MM.1S (cell line): ENCODE data around the gene ARFRP1.

Source experiments
- DNase-seq: peaks from one replicate; pipeline ENCODE4 v3.0.0-alpha.2; 2015
- H2AFZ ChIP-seq: fragments of 300-600 bp; sonication (generic); 2 replicates; pipeline ENCODE4 v1.6.0; 2016; ENCODE audit warnings: antibody characterized with exemption, low read length
- H3F3A ChIP-seq: fragments of 300-600 bp; sonication (generic); 2 replicates; pipeline ENCODE4 v1.6.1; 2016; ENCODE audit warnings: mild to moderate bottlenecking, antibody characterized with exemption, low read length, moderate library complexity, mixed read lengths; ENCODE audit not compliant: insufficient read depth
- H3K27ac ChIP-seq: fragments of 300-600 bp; sonication (generic); 2 replicates; pipeline ENCODE4 v1.5.1; 2016; ENCODE audit warnings: mild to moderate bottlenecking, low read length
- H3K27me3 ChIP-seq: fragments of 300-600 bp; sonication (generic); replicated peaks from 2 replicates; pipeline ENCODE4 v1.6.0; 2016; ENCODE audit warnings: low read length; ENCODE audit not compliant: insufficient read depth
- H3K36me3 ChIP-seq: fragments of 300-600 bp; sonication (generic); replicated peaks from 2 replicates; pipeline ENCODE4 v1.6.1; 2016; ENCODE audit warnings: mild to moderate bottlenecking, low read length, mixed read lengths; ENCODE audit not compliant: insufficient read depth
- H3K4me1 ChIP-seq: fragments of 300-600 bp; sonication (generic); 2 replicates; pipeline ENCODE4 v1.6.1; 2016; ENCODE audit warnings: low read length, mixed read lengths
- H3K4me2 ChIP-seq: fragments of 300-600 bp; sonication (generic); 2 replicates; pipeline ENCODE4 v1.6.0; 2016; ENCODE audit warnings: low read depth, low read length
- H3K4me3 ChIP-seq: fragments of 300-600 bp; sonication (generic); 2 replicates; pipeline ENCODE4 v1.5.1; 2016; ENCODE audit warnings: low read length, mixed read lengths
- H3K79me2 ChIP-seq: fragments of 300-600 bp; sonication (generic); 2 replicates; pipeline ENCODE4 v1.6.1; 2016; ENCODE audit warnings: mixed run types, low read length, mixed read lengths
- H3K9ac ChIP-seq: fragments of 300-600 bp; sonication (generic); 2 replicates; pipeline ENCODE4 v1.6.1; 2016; ENCODE audit warnings: low read length, mixed read lengths
- H3K9me2 ChIP-seq: fragments of 300-600 bp; sonication (generic); replicated peaks from 2 replicates; pipeline ENCODE4 v1.6.1; 2016; ENCODE audit warnings: mild to moderate bottlenecking, low read length, mixed read lengths; ENCODE audit not compliant: insufficient read depth
- H3K9me3 ChIP-seq: fragments of 300-600 bp; sonication (generic); replicated peaks from 2 replicates; pipeline ENCODE4 v1.6.1; 2016; ENCODE audit warnings: mild to moderate bottlenecking, low read length, mixed read lengths; ENCODE audit not compliant: insufficient read depth
- H4K20me1 ChIP-seq: fragments of 300-600 bp; sonication (generic); 2 replicates; pipeline ENCODE4 v1.6.1; 2016; ENCODE audit warnings: mild to moderate bottlenecking, low read length, moderate library complexity, mixed read lengths; ENCODE audit not compliant: insufficient read depth
- EZH2 ChIP-seq: fragments of 300-600 bp; sonication (generic); optimal IDR thresholded peaks from 2 replicates; pipeline ENCODE3; 2017; ENCODE audit warnings: low read depth, mild to moderate bottlenecking, antibody characterized with exemption, low read length, mixed read lengths
- EZH2phosphoT487 ChIP-seq: fragments of 300-600 bp; sonication (generic); IDR thresholded peaks from 2 replicates; pipeline ENCODE4 v1.6.1; 2018; ENCODE audit warnings: antibody characterized with exemption, low read length
- TF ChIP-seq, protein P1 (sequence below): fragments of 300-600 bp; sonication (generic); IDR thresholded peaks from 2 replicates; pipeline ENCODE4 v1.5.1; 2016; ENCODE audit warnings: antibody characterized with exemption, low read length, mixed read lengths

Gene ARFRP1

DNA sequence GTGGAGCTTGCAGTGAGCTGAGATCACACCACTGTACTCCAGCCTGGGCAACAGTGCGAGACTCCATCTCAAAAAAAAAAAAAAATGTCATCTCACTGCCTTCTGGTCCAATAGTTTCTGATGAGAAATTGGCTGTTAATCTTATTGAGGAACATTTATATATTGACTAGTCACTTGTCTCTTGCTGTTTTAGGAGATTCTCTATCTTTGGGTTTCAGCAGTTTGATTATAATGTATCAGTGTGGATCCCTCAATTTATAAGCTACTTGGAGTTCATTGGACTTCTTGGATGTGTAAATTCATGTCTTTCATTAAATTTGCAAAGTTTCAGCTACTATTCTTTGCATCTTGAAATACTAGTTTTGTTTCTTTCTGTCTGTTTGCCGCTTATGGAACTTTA lies 11.2 kb upstream of the ARFRP1 start:
- DNase-seq, result no peak
- Histone ChIP-seq H2AFZ (no peak overlapping the region), H3K9me3 (no peaks in the 10 kb centered on the region), H3K9ac (no peak overlapping the region), H3K79me2 (peaks cover 56% of the 10 kb centered on the region), H3F3A (no peaks in the 10 kb centered on the region), H3K4me2 (no peak overlapping the region), H3K4me1 (no peaks in the 10 kb centered on the region), H3K9me2 (no peaks in the 10 kb centered on the region), H3K36me3 (peaks cover 2% of the 10 kb centered on the region), H3K27me3 (no peaks in the 10 kb centered on the region), H3K4me3 (no peak overlapping the region), H4K20me1 (no peaks in the 10 kb centered on the region), H3K27ac (no peak overlapping the region)
- TF ChIP-seq EZH2 (no peak), EZH2phosphoT487 (no peak)
- TF ChIP-seq, protein P1, sequence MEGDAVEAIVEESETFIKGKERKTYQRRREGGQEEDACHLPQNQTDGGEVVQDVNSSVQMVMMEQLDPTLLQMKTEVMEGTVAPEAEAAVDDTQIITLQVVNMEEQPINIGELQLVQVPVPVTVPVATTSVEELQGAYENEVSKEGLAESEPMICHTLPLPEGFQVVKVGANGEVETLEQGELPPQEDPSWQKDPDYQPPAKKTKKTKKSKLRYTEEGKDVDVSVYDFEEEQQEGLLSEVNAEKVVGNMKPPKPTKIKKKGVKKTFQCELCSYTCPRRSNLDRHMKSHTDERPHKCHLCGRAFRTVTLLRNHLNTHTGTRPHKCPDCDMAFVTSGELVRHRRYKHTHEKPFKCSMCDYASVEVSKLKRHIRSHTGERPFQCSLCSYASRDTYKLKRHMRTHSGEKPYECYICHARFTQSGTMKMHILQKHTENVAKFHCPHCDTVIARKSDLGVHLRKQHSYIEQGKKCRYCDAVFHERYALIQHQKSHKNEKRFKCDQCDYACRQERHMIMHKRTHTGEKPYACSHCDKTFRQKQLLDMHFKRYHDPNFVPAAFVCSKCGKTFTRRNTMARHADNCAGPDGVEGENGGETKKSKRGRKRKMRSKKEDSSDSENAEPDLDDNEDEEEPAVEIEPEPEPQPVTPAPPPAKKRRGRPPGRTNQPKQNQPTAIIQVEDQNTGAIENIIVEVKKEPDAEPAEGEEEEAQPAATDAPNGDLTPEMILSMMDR, result no peak

DNA sequence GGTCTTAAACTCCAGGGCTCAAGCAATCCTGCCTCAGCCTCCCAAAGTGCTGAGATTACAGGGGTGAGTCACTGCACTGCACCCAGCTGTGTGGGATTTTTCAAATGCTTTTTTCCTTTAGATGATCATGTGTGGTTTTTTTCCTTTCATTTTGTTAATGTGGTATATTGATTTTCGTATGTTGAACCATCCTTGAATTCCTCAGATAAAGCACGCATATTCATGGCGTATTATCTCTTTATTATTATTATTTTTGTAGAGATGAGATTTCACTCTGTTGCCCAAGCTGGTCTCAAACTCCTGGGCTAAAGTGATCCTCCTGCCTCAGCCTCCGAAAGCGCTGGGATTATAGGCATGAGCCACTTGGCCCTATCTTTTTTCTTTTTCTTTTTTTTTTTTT lies 7.1 kb upstream of the ARFRP1 start:
- Histone ChIP-seq H3K4me3 (no peak overlapping the region), H3K27me3 (no peaks in the 10 kb centered on the region), H3K4me1 (no peaks in the 10 kb centered on the region), H4K20me1 (no peaks in the 10 kb centered on the region), H3K79me2 (peaks cover 79% of the 10 kb centered on the region), H3K9me3 (no peaks in the 10 kb centered on the region), H3F3A (no peaks in the 10 kb centered on the region), H3K9me2 (no peaks in the 10 kb centered on the region), H3K9ac (no peak overlapping the region), H3K27ac (no peak overlapping the region), H3K36me3 (peaks cover 12% of the 10 kb centered on the region), H3K4me2 (no peak overlapping the region), H2AFZ (no peak overlapping the region)
- no peak for TF ChIP-seq EZH2
- TF ChIP-seq EZH2phosphoT487, result no peak
- TF ChIP-seq, protein P1, result no peak
- DNase-seq, result no peak

DNA sequence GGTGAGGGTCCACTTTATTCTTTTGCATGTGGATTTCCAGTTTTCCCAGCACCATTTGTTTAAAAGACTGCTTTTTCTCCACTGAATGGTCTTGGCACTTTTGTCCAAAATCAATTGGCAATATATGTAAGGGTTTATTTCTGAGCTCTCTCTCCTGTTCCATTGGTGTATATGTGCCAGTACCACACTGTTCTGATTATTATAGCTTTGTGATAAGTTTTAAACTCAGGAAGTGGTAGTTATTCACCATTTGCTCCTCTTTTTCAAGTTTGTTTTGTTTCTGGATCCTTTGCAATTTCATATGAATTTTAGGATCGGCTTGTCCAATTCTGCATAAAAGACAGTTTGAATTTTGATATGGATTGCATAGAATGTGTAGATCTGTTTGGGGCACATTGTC lies 4.4 kb upstream of the ARFRP1 start:
- H3K9ac ChIP-seq, result no peak overlapping the region
- no peaks in the 10 kb centered on the region for H3K27me3 ChIP-seq
- H3K4me2 ChIP-seq, result no peak overlapping the region
- no peaks in the 10 kb centered on the region for H4K20me1 ChIP-seq
- 0 out of 2 replicates have a peak, but pooled peaks cover 2% of the 10 kb centered on the region for H3F3A ChIP-seq
- peaks cover 81% of the 10 kb centered on the region for H3K79me2 ChIP-seq
- H2AFZ ChIP-seq, result no peak overlapping the region
- no peak overlapping the region for H3K27ac ChIP-seq
- H3K36me3 ChIP-seq, result peaks cover 10% of the 10 kb centered on the region
- H3K9me3 ChIP-seq, result no peaks in the 10 kb centered on the region
- no peak overlapping the region for H3K4me3 ChIP-seq
- TF ChIP-seq EZH2 (no peak), EZH2phosphoT487 (no peak)
- TF ChIP-seq, protein P1, result no peak
- no peaks in the 10 kb centered on the region for H3K9me2 ChIP-seq
- no peak for DNase-seq
- peaks cover 8% of the 10 kb centered on the region for H3K4me1 ChIP-seq
